Measurements from ENCODE around the gene OSBPL2. TPM values are rescaled to one million over a fixed set of nuclear protein-coding genes. Genes with fewer than 3 reads are reported as not detected.

Gene OSBPL2
- total and polyA plus RNA-seq, 2 donors (not counting 3 experiments of a cell fraction or from before 2014, with no cell fraction given), result 13.1 to 33.0 TPM

DNA sequence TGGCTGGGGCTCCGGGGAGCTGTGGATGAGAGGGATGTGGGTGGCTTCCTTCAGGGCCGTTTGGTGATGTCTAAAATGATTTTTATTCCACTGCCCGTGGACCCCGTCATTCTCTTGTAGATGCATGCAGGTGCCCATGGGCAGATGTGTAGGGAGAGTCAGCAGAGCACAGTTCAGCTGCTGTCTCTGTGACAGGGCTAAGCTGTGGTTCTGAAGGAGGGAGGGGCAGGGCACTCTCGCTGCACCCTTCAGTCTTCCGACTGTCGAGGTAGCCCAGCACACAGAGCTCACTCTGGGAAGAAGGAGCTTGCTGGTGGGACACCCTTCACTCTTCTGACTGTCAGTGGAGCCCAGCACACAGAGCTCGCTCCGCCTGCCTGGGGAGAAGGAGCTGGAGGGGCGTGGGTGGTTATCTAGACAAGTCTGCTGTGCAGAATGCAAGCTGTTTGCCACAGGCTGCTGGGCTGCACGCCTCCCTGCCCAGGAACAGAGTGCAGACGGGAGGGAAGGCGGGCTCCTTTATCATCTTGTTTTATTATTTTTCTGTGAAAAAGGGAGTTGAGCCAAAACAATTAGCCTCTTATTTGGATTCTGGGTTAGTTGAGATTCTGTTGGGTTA is 36.1 kb downstream of the OSBPL2 start:
- Histone ChIP-seq H2AFZ (ENCODE audit: low read depth, low read length) (no peak overlapping the region), H3K4me1 (ENCODE audit: control insufficient read depth, extremely low read depth, insufficient read depth, low read length) (no peaks in the 10 kb centered on the region), H3K36me3 (ENCODE audit: control insufficient read depth in 2 of 2, extremely low read depth in 1 of 2, insufficient read depth in 2 of 2, low read length in 2 of 2) (peaks cover 3 to 17% of the 10 kb centered on the region in 2 experiments), H3K27ac (ENCODE audit: insufficient read depth, low read depth, low read length) (no peak overlapping the region), H3K9ac (replicated peaks; ENCODE audit: extremely low read depth, insufficient read depth, low read length) (no peak overlapping the region), H4K20me1 (replicated peaks; ENCODE audit: control insufficient read depth, extremely low read depth, insufficient read depth, low read length) (no peaks in the 10 kb centered on the region), H3K4me2 (ENCODE audit: insufficient read depth, low read length) (no peak overlapping the region), H3K4me3 (replicated peaks in 1 of 3; ENCODE audit: insufficient read depth in 1 of 3, low read depth in 1 of 3, low read length in 3 of 3) (no peak overlapping the region), H3K9me3 (replicated peaks; ENCODE audit: control insufficient read depth, insufficient read depth, low read length) (no peaks in the 10 kb centered on the region), H3K9me1 (replicated peaks; ENCODE audit: control insufficient read depth, extremely low read depth, insufficient read depth, low read length) (no peaks in the 10 kb centered on the region), H3K79me2 (ENCODE audit: control insufficient read depth, insufficient read depth, low read length) (no peaks in the 10 kb centered on the region), H3K27me3 (ENCODE audit: control insufficient read depth in 2 of 2, insufficient read depth in 2 of 2, low read length in 2 of 2) (no peaks in the 10 kb centered on the region)
- no peak for DNase-seq (ENCODE audit: low read depth, low spot score)
- no TSS peak for BruUV-seq (replicated peaks)
- ChIA-PET POLR2A (no interaction called here), CTCF (interaction anchor here (1.4 kb wide), 1 partner anchor 108 kb away, joined by 3 read pairs; no protein-coding TSS in a partner anchor)
- intact Hi-C loops (cut with micrococcal nuclease), result no loop called here
- dilution Hi-C loops (cut with MboI; ENCODE audit: extremely low pct_ligation_motif_present, low sequenced_read_pairs), result no loop called here
- no peak for FAIRE-seq
- no peak for TF ChIP-seq FOS (IDR thresholded peaks at IDR 0.05; ENCODE audit: borderline replicate concordance, insufficient read depth, low read length)
- no peak for TF ChIP-seq POLR2A (IDR thresholded peaks at IDR 0.05; ENCODE audit: low read depth, low read length)
- no peak for TF ChIP-seq EZH2 (IDR thresholded peaks at IDR 0.05; ENCODE audit: borderline replicate concordance, low read depth, low read length, severe bottlenecking)
- TF ChIP-seq, protein P1, sequence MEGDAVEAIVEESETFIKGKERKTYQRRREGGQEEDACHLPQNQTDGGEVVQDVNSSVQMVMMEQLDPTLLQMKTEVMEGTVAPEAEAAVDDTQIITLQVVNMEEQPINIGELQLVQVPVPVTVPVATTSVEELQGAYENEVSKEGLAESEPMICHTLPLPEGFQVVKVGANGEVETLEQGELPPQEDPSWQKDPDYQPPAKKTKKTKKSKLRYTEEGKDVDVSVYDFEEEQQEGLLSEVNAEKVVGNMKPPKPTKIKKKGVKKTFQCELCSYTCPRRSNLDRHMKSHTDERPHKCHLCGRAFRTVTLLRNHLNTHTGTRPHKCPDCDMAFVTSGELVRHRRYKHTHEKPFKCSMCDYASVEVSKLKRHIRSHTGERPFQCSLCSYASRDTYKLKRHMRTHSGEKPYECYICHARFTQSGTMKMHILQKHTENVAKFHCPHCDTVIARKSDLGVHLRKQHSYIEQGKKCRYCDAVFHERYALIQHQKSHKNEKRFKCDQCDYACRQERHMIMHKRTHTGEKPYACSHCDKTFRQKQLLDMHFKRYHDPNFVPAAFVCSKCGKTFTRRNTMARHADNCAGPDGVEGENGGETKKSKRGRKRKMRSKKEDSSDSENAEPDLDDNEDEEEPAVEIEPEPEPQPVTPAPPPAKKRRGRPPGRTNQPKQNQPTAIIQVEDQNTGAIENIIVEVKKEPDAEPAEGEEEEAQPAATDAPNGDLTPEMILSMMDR (IDR thresholded peaks at IDR 0.05; ENCODE audit: extremely low read depth in 1 of 2, insufficient read depth in 1 of 2, low read depth in 1 of 2, low read length in 2 of 2), result no peak
- TF ChIP-seq MAX (IDR thresholded peaks at IDR 0.05; ENCODE audit: insufficient read depth, insufficient read length), result no peak
- TF ChIP-seq POLR2AphosphoS5 (IDR thresholded peaks at IDR 0.05; ENCODE audit: insufficient read depth, low read depth, low read length), result no peak
- TF ChIP-seq GATA2 (IDR thresholded peaks at IDR 0.05; ENCODE audit: insufficient read depth, insufficient read length, low read depth, low read length), result no peak
- no peak for TF ChIP-seq MYC (IDR thresholded peaks at IDR 0.05; ENCODE audit: low read depth, low read length)
- no peak for TF ChIP-seq JUN (IDR thresholded peaks at IDR 0.05; ENCODE audit: borderline replicate concordance, insufficient read depth, insufficient read length, low read depth)

Data from endothelial cell of umbilical vein (primary cell).